Activated gamma-delta T cell (primary cell): ENCODE data around the gene TTC6.

Experiments used
- DNase-seq: peaks from one replicate; lab custom pipeline; 2025; lab: John Stamatoyannopoulos, UW

The TTC6 gene

DNA sequence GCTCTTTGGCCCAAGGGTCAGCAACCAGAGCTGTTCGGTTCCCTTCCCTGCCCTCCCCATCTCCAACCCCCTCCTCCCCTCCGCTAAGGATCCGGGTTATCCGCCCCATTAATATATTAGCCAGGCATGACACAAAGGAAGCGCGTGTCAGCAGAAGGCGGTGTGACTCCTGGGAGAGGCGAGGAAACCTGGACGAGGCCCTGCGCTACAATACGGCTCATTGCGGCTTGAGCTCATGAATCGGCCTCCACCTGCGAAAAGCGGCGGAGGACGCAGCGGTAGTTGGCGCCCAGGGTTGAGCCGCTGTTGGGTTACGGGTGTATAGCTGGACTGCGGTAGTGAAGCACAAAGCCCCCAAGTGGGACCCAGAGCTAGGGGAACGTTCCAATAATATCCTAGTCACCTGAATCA, 10.3 kb upstream of the TTC6 start:
- no peak for DNase-seq

DNA sequence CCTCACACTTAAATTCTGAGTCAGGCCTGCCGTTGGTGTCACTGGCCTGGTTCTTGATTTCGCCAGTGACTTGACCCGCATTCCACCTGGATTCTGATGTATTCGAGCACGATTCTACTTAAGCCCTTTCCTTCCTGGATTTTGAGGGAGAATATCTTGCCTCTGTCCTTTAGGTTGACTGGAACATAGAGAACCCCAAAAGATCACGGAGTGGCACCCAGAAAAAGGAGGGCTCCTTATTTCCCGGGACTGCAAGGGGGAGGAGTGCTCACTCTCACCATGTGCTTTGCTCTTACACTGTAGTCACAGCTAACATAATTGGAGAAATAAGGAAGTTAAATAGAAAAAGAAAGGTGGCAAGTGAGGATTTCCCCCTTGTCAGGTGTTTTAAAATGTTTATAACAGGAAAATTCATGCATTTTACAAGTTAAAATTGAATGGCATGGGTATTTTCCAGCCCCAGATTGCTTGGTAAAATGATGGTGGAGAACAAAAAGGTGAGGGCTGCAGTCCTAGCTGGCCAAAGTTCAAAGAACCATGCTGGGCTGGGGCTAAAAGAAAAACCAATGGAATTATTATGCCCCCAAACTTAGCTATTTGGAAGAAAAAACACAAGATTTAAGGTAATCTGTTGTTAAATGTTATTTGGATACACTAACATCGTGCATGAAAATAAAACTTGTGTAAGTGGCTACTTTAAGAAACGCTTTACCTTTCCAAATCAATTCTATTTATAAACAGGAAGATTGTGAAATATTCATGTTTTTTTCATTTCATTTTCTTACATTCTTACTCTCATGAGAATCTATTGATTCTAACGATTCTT, 9.2 kb upstream of the TTC6 start:
- no peak for DNase-seq

DNA sequence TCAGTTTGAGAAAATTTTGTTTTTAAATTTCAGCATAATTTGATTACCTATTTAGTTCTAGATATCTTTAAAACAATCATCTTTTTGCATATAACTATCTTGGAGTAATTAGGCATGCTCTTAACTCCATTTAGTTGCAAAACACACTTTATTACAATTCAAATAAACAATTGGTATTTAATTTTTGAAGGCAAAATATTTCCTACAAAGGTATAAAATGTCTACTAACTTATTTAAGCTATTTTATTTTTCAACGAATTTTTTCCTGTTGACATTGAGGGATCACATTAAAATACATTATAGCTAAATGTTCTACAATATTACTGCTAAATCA, 8.7 kb upstream of the TTC6 start:
- no peak for DNase-seq

DNA sequence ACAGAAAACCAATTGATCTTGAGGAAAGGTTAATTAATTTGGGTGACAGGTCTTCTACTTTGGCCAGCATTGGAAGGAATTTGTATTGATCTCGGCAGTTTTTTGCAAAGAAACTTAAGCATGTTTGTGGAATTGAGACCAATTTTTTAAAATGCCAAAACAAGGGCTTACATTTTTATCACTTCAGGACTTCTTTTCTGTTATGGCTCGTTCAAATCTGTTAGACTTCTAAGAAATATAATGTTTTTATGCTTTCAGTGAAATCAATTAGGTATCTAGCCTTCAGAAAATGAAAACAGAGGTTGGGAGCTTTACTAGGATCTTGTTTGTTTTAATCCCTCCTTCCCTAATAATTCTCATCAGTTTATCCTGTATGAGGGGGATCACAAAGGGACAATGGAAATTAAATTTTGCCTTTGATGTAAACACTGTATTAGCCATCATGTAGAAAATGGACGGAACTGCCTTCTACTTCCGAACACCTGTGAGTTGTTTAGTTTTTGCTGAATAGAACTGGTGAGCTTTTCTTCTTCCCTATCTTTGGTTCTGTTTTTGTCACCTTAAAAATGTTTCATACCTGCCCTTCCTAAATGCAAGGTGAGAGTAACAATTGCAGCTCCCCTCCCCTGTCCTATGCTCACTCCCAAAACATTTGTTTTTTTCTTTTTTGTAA, 8.2 kb upstream of the TTC6 start:
- DNase-seq, result no peak

DNA sequence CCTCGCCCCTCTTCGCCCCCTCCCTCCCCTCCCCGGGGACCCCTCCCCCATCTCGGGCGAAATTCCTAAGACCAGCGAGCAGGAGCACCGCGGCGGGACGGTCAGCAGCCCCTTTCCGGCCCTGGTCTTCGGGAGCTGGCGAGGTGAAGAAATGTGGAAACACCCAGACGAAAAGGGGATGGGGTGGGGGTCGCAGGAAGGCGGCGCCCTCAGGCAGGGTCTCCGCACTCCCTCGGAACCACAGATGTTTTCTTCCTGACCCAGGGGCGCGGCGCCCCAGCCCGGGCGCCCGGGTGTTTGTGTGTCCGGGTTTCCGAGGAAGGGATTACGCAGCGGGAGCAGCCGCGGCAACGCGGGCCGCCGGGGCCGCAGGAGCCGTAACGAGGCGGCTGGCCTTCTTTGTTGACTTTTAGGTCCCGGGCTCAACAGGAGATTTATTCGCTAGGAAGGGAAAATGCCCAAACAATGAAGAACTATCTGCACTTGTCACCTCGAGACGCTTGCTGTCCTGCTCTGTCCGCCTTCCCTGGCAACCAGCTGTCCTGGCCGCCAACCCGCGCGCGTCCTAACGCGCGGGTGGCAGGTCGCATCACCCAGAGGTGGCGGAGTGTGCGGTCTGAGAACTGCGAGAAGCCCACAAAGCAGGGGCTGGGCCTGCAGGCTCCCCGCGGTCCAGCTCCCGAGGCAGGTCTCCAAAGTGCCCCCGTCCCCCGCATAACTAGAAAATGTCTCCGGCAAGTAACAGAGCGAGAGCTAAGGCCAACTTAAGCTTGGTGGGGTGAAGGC, 7.4 kb upstream of the TTC6 start:
- no peak for DNase-seq

DNA sequence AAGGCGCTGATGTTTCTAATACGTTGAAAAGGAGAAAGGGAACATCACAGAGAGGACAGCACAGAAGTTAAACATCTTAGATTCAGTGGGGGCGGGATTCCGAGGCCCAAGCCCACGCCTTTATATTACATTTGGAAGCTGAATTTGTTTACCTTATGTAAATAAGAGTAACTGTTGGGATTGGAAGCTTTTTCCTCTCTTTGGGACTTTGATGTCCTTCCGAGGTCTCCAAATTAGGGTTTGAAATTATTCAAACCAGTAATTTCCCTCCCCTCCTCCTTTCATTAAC, 6.8 kb upstream of the TTC6 start:
- DNase-seq, result no peak

DNA sequence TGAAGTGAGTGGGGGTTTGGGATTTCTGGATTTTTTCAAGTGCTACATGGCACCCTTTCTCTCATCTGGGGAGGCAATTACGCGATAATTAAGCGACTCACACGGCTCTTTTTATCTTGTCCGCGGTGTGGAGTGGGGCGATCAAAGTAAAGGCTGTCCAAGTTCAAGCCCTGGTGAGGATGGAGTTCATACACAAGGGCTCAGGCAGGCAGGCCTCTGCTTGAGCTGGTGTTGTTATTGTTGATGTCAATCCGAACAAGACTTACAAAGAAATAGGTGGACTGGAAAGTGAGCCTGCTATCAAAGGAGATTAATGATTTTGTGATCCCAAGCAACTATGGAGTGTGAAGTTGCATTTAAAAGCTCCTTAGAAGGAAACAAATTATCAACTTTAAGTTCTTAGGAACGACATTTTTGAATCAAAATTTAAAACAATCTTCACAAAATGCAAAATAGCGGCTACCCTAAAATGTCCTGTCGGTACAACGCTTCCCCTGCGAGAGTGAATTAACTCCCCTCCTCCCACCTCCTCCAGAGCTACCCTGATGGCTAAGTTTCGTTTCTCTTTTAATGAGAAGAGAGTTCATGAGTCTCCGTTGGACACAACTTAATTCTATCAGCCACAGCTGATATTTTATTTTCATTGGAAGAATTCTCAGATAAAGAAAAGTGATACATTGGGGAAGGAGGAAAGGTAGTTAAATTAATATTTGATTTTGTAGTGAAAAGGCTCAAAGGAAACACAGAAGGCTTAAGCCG, 6.3 kb upstream of the TTC6 start:
- DNase-seq, result no peak

DNA sequence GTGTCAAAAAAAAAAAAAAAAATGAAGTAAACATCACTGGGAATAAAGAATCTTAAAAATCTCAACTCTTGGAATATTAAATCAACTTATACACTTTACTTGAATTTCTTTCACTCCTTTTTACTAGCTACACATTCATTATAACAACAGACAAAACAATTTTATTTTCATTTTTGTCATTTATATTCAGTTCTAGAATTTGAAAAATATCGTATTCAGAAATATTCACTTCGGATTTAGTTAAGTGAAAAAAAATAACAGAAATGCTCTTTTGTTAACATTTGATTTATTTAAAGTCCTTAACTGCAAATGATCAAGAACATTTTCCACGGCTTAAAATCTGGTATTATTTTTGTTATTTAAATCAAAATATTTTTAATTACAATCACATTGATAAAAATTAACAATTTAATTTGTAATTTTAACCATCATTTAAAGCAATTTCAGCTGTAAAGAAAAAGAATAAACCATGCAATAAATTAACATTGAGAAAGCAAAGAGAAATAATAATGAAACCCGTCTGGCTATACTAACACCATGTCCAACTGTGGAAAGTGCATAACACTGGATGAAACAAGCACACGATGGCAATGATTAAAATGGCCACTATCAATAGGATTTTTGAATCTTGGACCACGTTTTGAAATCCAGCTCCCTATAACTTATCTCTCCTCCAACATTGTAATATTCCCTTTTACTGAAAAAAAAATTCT, 5.6 kb upstream of the TTC6 start:
- no peak for DNase-seq

DNA sequence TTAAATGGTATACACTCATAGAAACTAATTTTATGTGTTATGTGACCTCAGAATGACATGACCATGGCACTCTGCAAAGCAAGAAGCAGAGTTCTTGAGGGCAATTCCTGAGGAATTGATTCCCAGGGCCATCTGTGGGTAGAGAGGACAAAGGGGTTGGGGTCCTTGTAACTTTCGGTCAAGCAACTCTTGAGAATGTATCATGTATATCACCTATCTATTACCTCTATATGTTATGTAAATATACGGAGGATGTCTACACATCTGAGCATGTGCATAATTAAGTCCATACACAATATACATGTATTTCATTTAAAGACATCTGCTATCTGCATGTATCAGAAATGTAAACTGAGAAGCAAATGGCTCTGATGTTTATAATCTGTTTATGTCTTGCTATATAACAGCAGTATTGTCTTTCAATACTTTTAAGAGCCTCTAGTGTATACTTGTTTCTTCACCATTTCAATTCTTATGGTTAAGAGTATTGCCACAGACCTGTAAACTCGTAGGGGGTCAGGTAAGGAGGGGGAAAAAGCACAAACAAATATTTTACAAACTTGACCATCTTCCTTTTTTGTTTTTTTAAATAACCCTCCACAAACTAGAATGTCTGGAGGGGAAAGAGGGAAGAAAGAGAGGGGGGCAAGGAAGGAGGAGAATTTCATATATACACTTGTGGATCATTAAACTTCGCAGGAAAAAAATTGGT, 4.8 kb upstream of the TTC6 start:
- no peak for DNase-seq

DNA sequence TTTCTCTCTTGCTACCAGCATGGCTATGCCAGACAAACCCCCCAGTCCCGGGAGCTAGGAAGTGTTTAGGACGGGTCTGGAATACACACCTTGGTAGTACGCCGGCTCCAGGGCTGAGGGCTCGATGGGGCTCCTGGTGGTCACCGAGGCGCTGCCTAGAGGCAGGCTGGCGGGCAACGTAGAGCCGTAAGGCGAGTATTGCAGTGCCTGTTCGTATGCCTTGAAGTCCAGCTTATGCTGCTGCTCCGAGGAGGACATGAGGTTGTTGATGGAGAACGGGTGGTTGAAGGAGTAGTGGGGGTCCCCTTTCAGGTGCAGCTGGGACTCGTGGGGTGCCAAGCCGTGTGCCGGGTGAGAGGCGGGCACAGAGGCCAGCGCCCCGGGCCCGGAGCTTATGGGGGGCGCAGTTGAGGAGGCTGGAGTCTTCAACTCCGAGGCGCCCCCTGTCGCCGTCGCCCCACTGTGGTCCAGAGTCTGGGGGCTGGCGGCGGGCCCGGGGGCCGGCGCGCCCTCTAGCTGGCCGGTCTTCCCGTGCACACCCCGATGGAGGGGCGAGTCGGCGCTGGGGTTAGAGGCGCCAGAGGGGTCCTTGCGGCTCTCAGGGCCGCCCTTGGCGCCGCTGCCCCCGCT, 4.0 kb upstream of the TTC6 start:
- no peak for DNase-seq

DNA sequence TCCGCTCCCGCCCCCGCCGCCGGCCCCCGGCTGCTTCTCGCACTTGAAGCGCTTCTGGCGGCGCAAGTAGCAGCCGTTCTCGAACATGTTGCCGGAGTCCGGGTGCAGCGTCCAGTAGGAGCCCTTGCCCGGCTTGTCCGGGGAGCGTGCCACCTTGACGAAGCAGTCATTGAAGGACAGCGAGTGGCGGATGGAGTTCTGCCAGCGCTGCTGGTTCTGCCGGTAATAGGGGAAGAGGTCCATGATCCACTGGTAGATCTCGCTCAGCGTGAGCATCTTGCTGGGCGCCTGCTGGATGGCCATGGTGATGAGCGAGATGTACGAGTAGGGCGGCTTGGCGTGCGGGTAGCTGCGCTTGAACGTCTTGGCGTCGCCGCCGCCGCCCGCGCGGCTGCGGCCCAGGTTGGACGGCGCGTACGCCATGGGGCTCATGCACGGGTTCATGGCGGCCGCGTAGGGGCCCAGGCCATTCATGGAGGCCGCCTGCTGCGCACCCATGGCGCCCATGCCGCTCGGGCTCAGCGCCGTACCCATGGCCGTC, 3.4 kb upstream of the TTC6 start:
- DNase-seq, result no peak

DNA sequence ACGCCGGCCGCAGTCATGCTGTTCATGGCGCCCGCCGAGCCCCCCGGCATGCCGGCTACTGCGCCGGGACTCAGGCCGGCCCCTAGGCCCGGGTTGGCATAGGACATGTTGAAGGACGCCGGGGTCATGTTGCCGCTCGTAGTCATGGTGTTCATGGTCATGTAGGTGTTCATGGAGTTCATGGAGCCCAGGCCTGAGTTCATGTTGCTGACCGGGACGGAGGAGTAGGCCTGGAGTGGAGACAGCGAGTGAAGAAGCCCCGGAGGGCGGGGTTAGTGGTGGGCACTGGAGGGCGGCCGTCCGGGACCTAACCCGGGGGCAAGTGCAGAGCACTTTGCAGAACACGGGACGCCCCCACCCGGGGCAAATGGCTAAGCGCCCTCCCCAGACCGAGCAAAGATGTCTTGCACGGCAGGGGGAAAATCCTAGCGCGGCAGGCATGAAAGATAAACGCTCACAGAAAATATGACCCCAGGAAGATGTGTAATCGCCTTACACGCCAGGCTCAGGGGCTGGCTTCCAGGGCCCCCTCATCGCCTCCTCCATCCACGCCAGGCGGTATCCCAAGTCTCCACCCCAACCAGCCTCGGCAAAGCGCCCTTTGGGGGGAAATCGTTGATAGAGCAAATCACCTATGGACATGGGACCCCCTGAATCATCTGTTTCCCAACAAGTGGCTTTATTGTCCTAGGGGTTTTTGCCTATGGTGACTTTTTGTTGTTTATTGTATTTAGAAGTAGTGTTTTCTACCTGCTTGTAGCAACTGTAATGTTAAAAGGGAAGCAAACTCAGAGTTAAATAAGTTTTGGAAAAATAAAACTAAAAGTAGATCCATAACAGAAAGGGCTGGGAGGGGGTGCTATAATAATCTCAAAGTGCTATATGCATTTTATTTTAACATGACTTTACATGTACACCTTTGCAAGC, 2.7 kb upstream of the TTC6 start:
- DNase-seq, result no peak

DNA sequence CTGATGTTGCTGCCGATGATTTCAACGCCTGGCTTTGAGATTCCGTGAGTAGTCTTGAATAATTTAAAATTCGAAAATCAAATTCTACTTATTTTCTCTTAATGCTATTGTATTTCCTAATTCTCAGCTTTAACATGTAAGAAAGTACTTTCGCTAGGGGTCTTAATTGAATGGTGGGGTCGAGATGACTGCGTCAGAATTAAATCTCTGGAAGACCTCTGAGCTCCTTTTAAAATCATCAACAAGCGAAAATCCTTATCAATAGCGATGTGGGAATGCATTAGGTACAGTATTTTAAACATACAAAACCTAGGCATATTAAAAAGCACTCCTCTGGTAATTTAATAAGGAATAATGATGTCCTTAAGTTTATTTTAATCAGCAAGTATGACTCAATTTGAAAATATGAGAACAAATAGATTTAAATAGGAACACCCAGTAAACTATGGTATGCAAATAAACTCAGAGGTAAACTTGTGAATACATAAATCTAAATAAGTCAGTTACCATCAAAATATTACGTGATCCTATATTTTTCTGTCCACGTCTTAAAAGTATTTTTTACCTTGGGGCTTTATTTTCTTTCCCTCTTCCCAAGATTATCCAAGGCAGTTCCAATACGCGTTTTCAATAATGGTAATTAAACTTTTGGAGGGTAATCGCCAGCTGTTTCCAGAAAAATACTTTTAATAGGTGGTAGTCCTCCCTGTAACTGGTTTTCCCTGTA, 1.8 kb upstream of the TTC6 start:
- no peak for DNase-seq

DNA sequence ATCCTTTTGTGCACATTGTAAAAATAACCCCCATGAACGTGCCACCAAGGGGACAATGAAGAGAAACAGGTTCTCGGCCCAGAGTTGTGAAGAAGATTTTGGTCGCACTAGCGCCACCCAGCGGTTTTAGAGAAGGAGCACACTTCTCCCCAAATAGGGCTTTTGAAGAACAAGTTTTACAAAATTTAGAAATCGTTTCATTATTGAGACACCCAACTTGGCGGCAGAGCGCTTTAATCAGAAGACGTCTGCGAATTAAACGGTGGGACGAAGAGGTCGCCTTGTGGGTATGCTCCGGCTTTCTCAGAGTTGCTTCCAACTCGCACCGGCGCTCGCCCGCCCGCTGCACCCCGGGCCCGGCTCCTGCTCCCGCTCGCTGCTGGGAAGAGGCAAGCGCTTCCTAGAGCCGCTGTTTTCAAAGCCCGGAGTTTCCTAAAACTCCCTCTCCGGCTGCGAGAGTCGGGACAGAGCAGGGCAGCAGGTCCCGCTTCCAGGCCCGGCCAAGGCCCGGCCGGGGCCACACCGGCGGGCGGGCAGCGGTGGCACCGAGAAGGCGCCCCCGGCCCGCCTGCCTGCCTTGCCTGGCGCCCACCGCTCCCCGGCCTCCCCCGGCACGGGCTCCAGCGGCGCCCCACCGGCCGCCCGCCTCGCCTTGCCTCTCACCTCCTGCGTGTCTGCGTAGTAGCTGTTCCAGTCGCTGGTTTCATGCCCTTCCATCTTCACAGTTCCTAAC, 1.0 kb upstream of the TTC6 start:
- DNase-seq, result no peak

DNA sequence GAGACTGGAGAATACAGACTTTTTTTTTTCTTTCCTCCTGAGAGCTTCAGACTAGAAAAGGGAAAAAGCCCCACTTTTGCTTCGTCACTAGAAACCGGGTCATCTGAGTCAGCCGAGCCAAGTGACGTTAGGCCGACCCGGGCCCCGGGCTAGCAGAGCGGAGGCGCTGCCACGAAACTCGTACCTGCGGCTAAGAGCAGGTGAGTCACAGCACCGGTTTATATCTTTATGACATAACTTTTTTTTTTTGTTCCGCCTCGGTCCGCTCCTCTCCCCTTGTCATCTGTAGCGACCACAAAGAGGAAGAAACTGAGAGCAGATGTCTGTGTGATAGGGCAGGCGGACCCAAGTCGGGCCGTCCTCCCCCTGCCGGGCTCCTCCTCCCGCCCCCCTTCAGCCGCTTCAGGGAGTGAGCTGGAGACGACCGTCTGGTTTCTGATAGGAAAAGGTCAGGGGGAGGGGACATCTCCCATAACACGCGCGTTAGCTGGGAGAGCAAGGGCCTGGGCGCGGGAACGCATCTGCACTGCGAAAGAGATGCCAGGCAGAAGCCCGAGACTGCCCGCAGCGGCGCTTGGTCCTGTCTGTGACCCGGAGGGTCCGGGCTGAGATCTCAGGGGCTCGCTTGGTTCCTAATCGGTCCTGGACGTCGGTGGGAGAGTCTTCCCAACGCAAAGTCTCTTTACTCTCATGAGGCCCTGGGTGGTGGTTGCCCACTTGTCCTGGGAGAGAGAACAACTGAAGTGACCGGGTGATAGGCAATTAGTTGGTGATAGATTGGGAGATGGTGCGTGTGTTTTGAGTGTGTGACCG, 586 bp downstream of the TTC6 start:
- DNase-seq, result no peak

DNA sequence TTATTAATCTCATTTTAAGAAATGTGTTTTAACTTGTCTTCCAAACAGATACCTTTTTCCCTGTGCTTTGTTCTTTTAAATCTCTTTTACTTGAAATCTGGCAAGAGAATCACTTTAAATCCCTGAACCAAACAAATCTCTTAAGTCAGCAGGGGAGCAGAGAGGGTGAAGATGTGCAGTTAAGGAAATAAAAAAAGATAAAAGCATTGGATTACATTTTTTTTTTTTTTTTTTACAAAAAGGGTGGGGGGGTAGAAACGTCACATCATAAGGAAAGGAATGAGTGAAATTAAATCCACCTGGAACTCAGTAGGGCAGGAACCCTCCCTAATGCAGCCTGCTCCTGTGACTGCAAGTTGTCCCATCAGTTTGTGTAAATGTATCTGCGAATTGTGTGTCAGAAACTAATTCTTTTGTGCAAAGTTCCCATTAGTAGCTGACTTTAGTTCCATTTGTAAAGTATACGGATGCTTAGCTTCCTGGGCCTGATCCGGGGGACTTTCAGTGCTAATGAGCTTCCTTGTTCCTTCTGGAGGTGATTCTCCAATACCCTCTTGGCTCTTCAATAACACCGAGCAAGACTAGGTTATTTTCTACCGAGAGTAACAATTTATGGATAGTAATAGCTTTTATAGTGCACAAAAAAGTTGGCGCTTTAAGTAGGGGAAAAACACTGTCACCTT, 1.5 kb downstream of the TTC6 start:
- no peak for DNase-seq

DNA sequence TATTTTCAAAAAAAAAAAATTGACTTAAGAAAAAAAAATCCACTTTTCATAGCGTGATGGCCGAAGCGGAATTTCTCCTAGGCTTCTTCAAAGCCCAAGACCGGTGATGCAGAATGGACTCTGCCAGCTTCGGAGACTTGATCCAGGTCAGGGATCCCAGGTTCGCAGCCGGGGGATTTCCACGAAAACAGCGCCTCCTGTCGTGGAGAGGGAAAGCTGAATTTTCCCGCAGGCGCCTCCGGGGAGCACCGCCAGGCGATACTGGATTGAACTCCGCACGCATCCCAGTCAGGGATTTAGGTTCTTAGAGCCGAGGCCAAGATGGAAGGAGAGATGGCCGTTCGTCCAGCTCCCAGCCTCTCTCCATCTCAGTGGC, 2.1 kb downstream of the TTC6 start:
- no peak for DNase-seq
